ENCODE results near the gene SRSF3. TPM values are rescaled to one million over a fixed set of nuclear protein-coding genes. Genes with fewer than 3 reads are reported as not detected.

The SRSF3 gene
- polyA plus RNA-seq, 1 donor (not counting 4 experiments of a cell fraction or from before 2014, with no cell fraction given), result 398 TPM

GRCh38 chr6:36633370-36633769 lies 39.2 kb downstream of the SRSF3 start:
- no peak overlapping the region for H3K9ac ChIP-seq (ENCODE audit: control insufficient read depth, extremely low read depth, insufficient read depth, low read length)
- H3K27me3 ChIP-seq (ENCODE audit: control insufficient read depth, extremely low read depth, insufficient read depth, low read length), result no peaks in the 10 kb centered on the region
- TF ChIP-seq CTCF (optimal IDR thresholded peaks at IDR 0.05 in 1 of 3, IDR thresholded peaks at IDR 0.05 in 1 of 3, conservative IDR thresholded peaks at IDR 0.05 in 1 of 3; ENCODE audit: extremely low read depth in 1 of 3, insufficient read depth in 2 of 3, low read length in 3 of 3) (no peak), EZH2 (IDR thresholded peaks at IDR 0.05; ENCODE audit: low read length) (no peak)
- H4K20me1 ChIP-seq (ENCODE audit: control insufficient read depth, extremely low read depth, insufficient read depth, low read length), result no peaks in the 10 kb centered on the region
- H3K36me3 ChIP-seq (ENCODE audit: control insufficient read depth in 2 of 2, extremely low read depth in 1 of 2, insufficient read depth in 2 of 2, low read length in 2 of 2), result no peaks in the 10 kb centered on the region
- no peak overlapping the region for H3K27ac ChIP-seq (ENCODE audit: control insufficient read depth, insufficient read depth, low read length)
- no peak for DNase-seq (ENCODE audit: low read depth, low spot score)
- H2AFZ ChIP-seq (ENCODE audit: control insufficient read depth, low read length), result no peak overlapping the region
- H3K4me2 ChIP-seq (ENCODE audit: control insufficient read depth, extremely low read depth, insufficient read depth, low read depth, low read length), result no peak overlapping the region
- H3K4me3 ChIP-seq (ENCODE audit: control insufficient read depth in 2 of 3, extremely low read depth in 1 of 3, insufficient read depth in 2 of 3, low read depth in 1 of 3, low read length in 3 of 3), result no peak overlapping the region
- no peaks in the 10 kb centered on the region for H3K79me2 ChIP-seq (ENCODE audit: control insufficient read depth, insufficient read depth, low read length)
- dilution Hi-C loops (cut with MboI; ENCODE audit: extremely low pct_ligation_motif_present, low sequenced_read_pairs), result no loop called here
- no peaks in the 10 kb centered on the region for H3K9me3 ChIP-seq (ENCODE audit: control insufficient read depth, low read depth, low read length)
- H3K4me1 ChIP-seq (ENCODE audit: control insufficient read depth, extremely low read depth, insufficient read depth, low read length), result no peaks in the 10 kb centered on the region
- H3K9me1 ChIP-seq (ENCODE audit: control insufficient read depth, extremely low read depth, insufficient read depth, low read length), result no peaks in the 10 kb centered on the region
- FAIRE-seq, result no peak

GRCh38 chr6:36633915-36634314 lies 39.8 kb downstream of the SRSF3 start:
- DNase-seq (ENCODE audit: low read depth, low spot score), result no peak
- no peak overlapping the region for H3K4me2 ChIP-seq (ENCODE audit: control insufficient read depth, extremely low read depth, insufficient read depth, low read depth, low read length)
- no peaks in the 10 kb centered on the region for H3K9me3 ChIP-seq (ENCODE audit: control insufficient read depth, low read depth, low read length)
- TF ChIP-seq CTCF (optimal IDR thresholded peaks at IDR 0.05 in 1 of 3, IDR thresholded peaks at IDR 0.05 in 1 of 3, conservative IDR thresholded peaks at IDR 0.05 in 1 of 3; ENCODE audit: extremely low read depth in 1 of 3, insufficient read depth in 2 of 3, low read length in 3 of 3) (no peak), EZH2 (IDR thresholded peaks at IDR 0.05; ENCODE audit: low read length) (no peak)
- no peak overlapping the region for H3K4me3 ChIP-seq (ENCODE audit: control insufficient read depth in 2 of 3, extremely low read depth in 1 of 3, insufficient read depth in 2 of 3, low read depth in 1 of 3, low read length in 3 of 3)
- H3K9me1 ChIP-seq (ENCODE audit: control insufficient read depth, extremely low read depth, insufficient read depth, low read length), result no peaks in the 10 kb centered on the region
- H4K20me1 ChIP-seq (ENCODE audit: control insufficient read depth, extremely low read depth, insufficient read depth, low read length), result no peaks in the 10 kb centered on the region
- no peaks in the 10 kb centered on the region for H3K36me3 ChIP-seq (ENCODE audit: control insufficient read depth in 2 of 2, extremely low read depth in 1 of 2, insufficient read depth in 2 of 2, low read length in 2 of 2)
- no peaks in the 10 kb centered on the region for H3K27me3 ChIP-seq (ENCODE audit: control insufficient read depth, extremely low read depth, insufficient read depth, low read length)
- no peaks in the 10 kb centered on the region for H3K4me1 ChIP-seq (ENCODE audit: control insufficient read depth, extremely low read depth, insufficient read depth, low read length)
- H3K79me2 ChIP-seq (ENCODE audit: control insufficient read depth, insufficient read depth, low read length), result no peaks in the 10 kb centered on the region
- dilution Hi-C loops (cut with MboI; ENCODE audit: extremely low pct_ligation_motif_present, low sequenced_read_pairs), result no loop called here
- H3K9ac ChIP-seq (ENCODE audit: control insufficient read depth, extremely low read depth, insufficient read depth, low read length), result no peak overlapping the region
- no peak for FAIRE-seq
- no peak overlapping the region for H2AFZ ChIP-seq (ENCODE audit: control insufficient read depth, low read length)
- no peak overlapping the region for H3K27ac ChIP-seq (ENCODE audit: control insufficient read depth, insufficient read depth, low read length)

Measured in keratinocyte (primary cell).